PFSK-1 (cell line): ENCODE results near the gene HACD2.

Experiments
- FOXP2 ChIP-seq: optimal IDR thresholded peaks from 2 replicates; pipeline ENCODE3; 2011; ENCODE audit warnings: borderline replicate concordance, control low read depth, inconsistent platforms; ENCODE audit not compliant: insufficient read depth; ENCODE audit errors: extremely low read length, extremely low read depth
- POLR2AphosphoS5 ChIP-seq: IDR thresholded peaks from 2 replicates; pipeline ENCODE4 v1.6.1; 2012; ENCODE audit warnings: low read depth, mild to moderate bottlenecking, control low read depth, low read length, moderate library complexity
- SIN3A ChIP-seq: IDR thresholded peaks from 2 replicates; pipeline ENCODE4 v1.6.1; 2012; ENCODE audit warnings: mild to moderate bottlenecking, low read length, moderate library complexity, borderline replicate concordance; ENCODE audit not compliant: insufficient read depth
- TAF1 ChIP-seq: IDR thresholded peaks from 2 replicates; pipeline ENCODE4 v1.6.1; 2012; ENCODE audit warnings: low read length, control low read depth, borderline replicate concordance; ENCODE audit not compliant: insufficient read depth
- TF ChIP-seq, protein P1 (sequence below), 2 experiments: IDR thresholded peaks; 2 replicates each; pipeline versions ENCODE4 v1.6.1 to v1.8.0; 2011 to 2012; ENCODE audit warnings: low read depth in 2 of 2, low read length in 2 of 2, control low read depth in 1 of 2, inconsistent platforms in 1 of 2, mild to moderate bottlenecking in 1 of 2, moderate library complexity in 1 of 2; ENCODE audit not compliant: insufficient read depth in 1 of 2

The HACD2 gene

DNA sequence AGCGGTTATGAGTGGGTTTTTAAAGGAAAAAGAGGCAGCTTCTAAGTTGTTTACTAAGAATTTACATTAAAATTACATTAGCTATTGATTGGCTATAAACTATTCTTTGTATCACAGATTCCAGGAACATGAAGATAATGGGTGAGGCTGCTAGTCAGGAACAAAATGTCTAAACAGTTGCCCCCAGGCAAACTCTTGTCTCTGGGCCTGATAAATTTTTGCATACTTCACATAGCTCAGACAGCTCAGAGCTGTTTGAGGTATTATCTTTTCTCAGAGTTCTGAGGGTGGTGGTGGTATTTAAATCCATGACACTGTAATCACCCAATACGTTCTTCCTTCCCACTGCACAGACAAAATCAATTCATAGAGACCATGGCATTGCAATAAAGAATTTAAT, 2.1 kb upstream of the HACD2 start:
- TF ChIP-seq FOXP2, result no peak
- TF ChIP-seq SIN3A, result no peak
- no peak for TF ChIP-seq TAF1

- no peak for TF ChIP-seq SIN3A
- TF ChIP-seq FOXP2, result no peak
- TF ChIP-seq, protein P1, sequence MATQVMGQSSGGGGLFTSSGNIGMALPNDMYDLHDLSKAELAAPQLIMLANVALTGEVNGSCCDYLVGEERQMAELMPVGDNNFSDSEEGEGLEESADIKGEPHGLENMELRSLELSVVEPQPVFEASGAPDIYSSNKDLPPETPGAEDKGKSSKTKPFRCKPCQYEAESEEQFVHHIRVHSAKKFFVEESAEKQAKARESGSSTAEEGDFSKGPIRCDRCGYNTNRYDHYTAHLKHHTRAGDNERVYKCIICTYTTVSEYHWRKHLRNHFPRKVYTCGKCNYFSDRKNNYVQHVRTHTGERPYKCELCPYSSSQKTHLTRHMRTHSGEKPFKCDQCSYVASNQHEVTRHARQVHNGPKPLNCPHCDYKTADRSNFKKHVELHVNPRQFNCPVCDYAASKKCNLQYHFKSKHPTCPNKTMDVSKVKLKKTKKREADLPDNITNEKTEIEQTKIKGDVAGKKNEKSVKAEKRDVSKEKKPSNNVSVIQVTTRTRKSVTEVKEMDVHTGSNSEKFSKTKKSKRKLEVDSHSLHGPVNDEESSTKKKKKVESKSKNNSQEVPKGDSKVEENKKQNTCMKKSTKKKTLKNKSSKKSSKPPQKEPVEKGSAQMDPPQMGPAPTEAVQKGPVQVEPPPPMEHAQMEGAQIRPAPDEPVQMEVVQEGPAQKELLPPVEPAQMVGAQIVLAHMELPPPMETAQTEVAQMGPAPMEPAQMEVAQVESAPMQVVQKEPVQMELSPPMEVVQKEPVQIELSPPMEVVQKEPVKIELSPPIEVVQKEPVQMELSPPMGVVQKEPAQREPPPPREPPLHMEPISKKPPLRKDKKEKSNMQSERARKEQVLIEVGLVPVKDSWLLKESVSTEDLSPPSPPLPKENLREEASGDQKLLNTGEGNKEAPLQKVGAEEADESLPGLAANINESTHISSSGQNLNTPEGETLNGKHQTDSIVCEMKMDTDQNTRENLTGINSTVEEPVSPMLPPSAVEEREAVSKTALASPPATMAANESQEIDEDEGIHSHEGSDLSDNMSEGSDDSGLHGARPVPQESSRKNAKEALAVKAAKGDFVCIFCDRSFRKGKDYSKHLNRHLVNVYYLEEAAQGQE (IDR thresholded peaks at IDR 0.05; ENCODE audit: insufficient read depth in 1 of 2, low read depth in 2 of 2, low read length in 2 of 2), result no peak
These were observed 1.3 kb upstream of the HACD2 start for GRCh38 chr3:123586131-123586530.

DNA sequence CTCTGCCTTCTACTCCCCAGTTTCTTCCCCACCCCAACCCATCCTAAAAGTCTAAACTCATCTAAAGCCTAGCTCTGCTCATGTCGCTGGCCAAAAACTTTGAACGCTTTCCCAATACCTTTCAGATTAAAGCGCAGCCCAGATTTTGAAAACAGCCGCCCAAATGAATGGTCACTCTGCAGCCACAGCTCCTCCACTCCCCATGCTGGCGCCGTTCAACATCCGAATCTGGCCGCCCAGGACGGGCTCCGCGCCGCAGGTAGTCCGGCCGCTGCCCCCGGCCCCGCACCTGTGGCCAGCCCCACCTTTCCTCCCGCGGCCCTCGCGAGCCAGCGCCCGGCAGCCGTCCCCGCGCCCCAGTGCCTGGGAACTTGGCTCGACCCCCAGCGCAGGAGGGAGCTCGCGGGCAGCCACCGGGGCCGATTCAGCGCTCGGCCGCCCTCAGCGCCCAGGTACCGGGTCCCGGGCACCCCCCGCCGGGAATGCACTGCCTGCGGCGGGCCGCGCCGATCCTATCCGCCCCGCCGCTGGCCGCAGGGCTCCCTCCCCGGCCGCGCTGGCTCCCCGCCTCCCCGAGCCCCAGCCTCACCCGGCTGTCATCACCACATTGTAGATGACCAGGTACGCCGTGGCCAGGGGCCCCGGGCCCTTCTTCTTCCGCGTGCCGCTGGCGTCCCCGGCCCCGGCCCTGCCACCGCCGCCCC, 417 bp downstream of the HACD2 start:
- TF ChIP-seq FOXP2 (peak; percentile 13), TAF1 (no peak), POLR2AphosphoS5 (no peak)
- TF ChIP-seq, protein P1 (IDR thresholded peaks at IDR 0.05; ENCODE audit: insufficient read depth in 1 of 2, low read depth in 2 of 2, low read length in 2 of 2), result no peak

DNA sequence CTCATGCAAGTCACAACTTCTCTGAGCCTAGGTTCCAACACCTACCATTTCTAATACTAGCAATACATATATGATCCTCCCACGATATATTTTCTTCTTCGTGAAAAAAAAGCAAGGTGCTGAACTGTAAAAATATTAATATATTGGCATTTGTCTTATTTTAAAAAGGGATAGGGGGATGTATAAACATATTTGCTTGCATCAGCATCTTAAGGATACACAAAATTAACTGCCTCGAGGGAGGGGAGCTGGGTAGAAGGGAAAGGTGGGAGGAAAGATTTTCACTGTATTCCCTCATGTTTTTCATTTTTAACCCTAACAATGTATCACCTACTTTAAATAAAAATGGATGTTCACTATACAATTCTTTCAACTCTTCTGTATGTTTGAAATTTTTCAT, 1.3 kb downstream of the HACD2 start:
- TF ChIP-seq, protein P1 (IDR thresholded peaks at IDR 0.05; ENCODE audit: insufficient read depth in 1 of 2, low read depth in 2 of 2, low read length in 2 of 2), result no peak
- TF ChIP-seq FOXP2 (no peak), SIN3A (no peak), POLR2AphosphoS5 (no peak), TAF1 (no peak)

DNA sequence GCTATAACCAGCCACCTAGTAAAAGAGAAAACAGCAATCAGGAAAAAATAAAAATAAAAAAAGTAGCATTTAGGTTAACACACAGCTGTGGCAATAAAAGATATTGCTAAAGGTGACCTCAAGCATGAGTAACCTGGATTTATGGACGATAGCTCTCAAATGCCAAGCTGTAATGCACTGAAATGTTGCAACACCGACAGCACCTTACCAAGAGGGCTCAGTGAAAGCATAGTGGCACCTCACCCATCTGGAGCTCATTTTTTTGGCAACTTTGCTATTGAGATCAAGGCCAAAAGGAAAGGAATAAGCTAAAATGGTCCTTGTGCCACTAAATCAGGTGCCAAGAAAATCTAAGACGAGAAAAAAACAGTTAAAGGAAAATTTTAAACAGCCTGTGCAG, 2.5 kb downstream of the HACD2 start:
- TF ChIP-seq TAF1 (no peak), SIN3A (no peak), POLR2AphosphoS5 (no peak), FOXP2 (no peak)
- TF ChIP-seq, protein P1 (IDR thresholded peaks at IDR 0.05; ENCODE audit: insufficient read depth in 1 of 2, low read depth in 2 of 2, low read length in 2 of 2), result no peak
